GM23248 (cell line): ENCODE measurements around the gene CDH20.

Source experiments
- EZH2 ChIP-seq: fragments of 200-600 bp; sonication (generic); IDR thresholded peaks from 2 replicates; pipeline ENCODE4 v1.6.1; 2018; ENCODE audit warnings: antibody characterized with exemption, mild to moderate bottlenecking; ENCODE audit not compliant: insufficient read depth, poor library complexity, severe bottlenecking
- EZH2phosphoT487 ChIP-seq: fragments of 200-600 bp; sonication (generic); IDR thresholded peaks from 2 replicates; pipeline ENCODE4 v1.6.1; 2018; ENCODE audit warnings: antibody characterized with exemption, moderate library complexity, mild to moderate bottlenecking, low read depth; ENCODE audit not compliant: insufficient read depth

DNA sequence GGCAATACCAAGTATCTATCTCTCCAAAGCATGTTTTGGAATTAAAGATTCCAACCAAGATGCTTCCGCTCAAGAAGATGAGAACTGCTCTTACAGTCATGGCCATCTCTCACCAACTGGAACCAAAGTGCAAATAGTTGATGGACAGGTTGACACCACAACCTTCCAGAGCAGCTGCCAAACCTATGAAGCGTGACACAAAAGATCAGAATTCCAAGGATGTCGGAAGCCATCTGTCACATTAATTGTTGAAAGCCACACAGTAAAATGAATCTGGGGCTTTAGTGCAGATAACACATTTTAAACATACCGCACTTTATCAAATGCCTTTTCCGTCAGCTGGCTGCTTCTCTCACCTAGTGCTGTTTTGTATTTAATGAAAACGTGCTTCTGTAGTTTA, 195.7 kb downstream of the CDH20 start:
- no peak for TF ChIP-seq EZH2
- no peak for TF ChIP-seq EZH2phosphoT487
